Measurements from ENCODE around the gene SMYD1. TPM values are rescaled to one million over a fixed set of nuclear protein-coding genes. Genes with fewer than 3 reads are reported as not detected.
A peak's percentile ranks its signal among the peaks of the same experiment; 100 is the strongest.

Gene SMYD1
- total RNA-seq, 2 experiments from 2014 or later = not detected

GRCh38 chr2:88053934-88054781 is 13.5 kb upstream of the SMYD1 start:
- peaks cover 58% of the 10 kb centered on the region for H3K36me3 Mint-ChIP-seq (ENCODE audit: low read depth)
- ChIA-PET CTCF (interaction anchor here (0.7 to 1.7 kb wide), 5 partner anchors 17 to 133 kb away, joined by 3 to 6 read pairs (median 5); partner anchors contain the start of gene RNU2-63P), POLR2A (interaction anchor here (1.0 to 1.9 kb wide), 3 partner anchors 8 to 38 kb away, joined by 3 to 17 read pairs (median 3); partner anchors contain the start of gene RNU2-63P)
- peak overlapping the region; percentile 98 for H3K27ac Mint-ChIP-seq
- H3K4me3 Mint-ChIP-seq = peak overlapping the region; percentile 95
- DNase-seq (no peak), ATAC-seq (no peak)
- H3K4me1 Mint-ChIP-seq (ENCODE audit: low read depth) = peaks cover 75% of the 10 kb centered on the region
- intact Hi-C loops (cut with micrococcal nuclease) = no loop called here
- no peaks in the 10 kb centered on the region for H3K27me3 Mint-ChIP-seq
- H3K9me3 Mint-ChIP-seq = no peaks in the 10 kb centered on the region
- TF ChIP-seq CTCF (IDR thresholded peaks at IDR 0.05) = no peak

- Mint-ChIP-seq H3K4me1 (ENCODE audit: low read depth) (peaks cover 70% of the 10 kb centered on the region), H3K4me3 (peak overlapping the region; percentile 95), H3K27ac (peak overlapping the region; percentile 98), H3K9me3 (no peaks in the 10 kb centered on the region), H3K36me3 (ENCODE audit: low read depth) (peaks cover 51% of the 10 kb centered on the region), H3K27me3 (no peaks in the 10 kb centered on the region)
- POLR2A ChIA-PET = interaction anchor here (1.0 to 1.9 kb wide), 2 partner anchors 9 to 38 kb away, joined by 3 to 17 read pairs; partner anchors contain the start of gene RNU2-63P
- ATAC-seq (no peak), DNase-seq (no peak)
- TF ChIP-seq CTCF (IDR thresholded peaks at IDR 0.05) = no peak
- intact Hi-C loops (cut with micrococcal nuclease) = loop anchor here (5.0 kb wide), 1 partner anchor 38 kb away; the partner anchor contains the start of gene RNU2-63P
- CTCF ChIA-PET = interaction anchor here (0.8 to 1.7 kb wide), 4 partner anchors 18 to 133 kb away, joined by 4 to 6 read pairs (median 5); partner anchors contain the start of gene RNU2-63P
These were observed 12.7 kb upstream of the SMYD1 start for GRCh38 chr2:88054782-88055370.

GRCh38 chr2:88055371-88056128 is 12.1 kb upstream of the SMYD1 start, which contains the start of gene KRCC1:
KRCC1 (minus strand) TSS chr2:88055783; CDS start chr2:88028563, 27,220 bp downstream.
- peak within 1 kb of the TSS; percentile 95 for H3K4me3 Mint-ChIP-seq
- TF ChIP-seq CTCF (IDR thresholded peaks at IDR 0.05) = no peak
- ChIA-PET CTCF (interaction anchor here (0.8 to 1.7 kb wide), 5 partner anchors 17 to 132 kb away, joined by 3 to 6 read pairs (median 5); partner anchors contain the start of gene RNU2-63P), POLR2A (interaction anchor here (1.0 to 1.9 kb wide), 2 partner anchors 9 to 39 kb away, joined by 3 to 17 read pairs; partner anchors contain the start of gene RNU2-63P)
- H3K27ac Mint-ChIP-seq = peak within 1 kb of the TSS; percentile 98
- H3K9me3 Mint-ChIP-seq = no peaks in the 10 kb centered on the region
- DNase-seq = peak; percentile 94
- intact Hi-C loops (cut with micrococcal nuclease) = loop anchor here (5.0 kb wide), 1 partner anchor 38 kb away; the partner anchor contains the start of gene RNU2-63P
- no peaks in the 10 kb centered on the region for H3K27me3 Mint-ChIP-seq
- H3K4me1 Mint-ChIP-seq (ENCODE audit: low read depth) = peaks cover 66% of the 10 kb centered on the region
- peaks cover 47% of the 10 kb centered on the region for H3K36me3 Mint-ChIP-seq (ENCODE audit: low read depth)
- ATAC-seq = peak; percentile 90

GRCh38 chr2:88057437-88057844 is 10.2 kb upstream of the SMYD1 start:
- ChIA-PET POLR2A (interaction anchor here (1.3 kb wide), 1 partner anchor 10 kb away, joined by 5 read pairs; no protein-coding TSS in a partner anchor), CTCF (no interaction called here)
- no peaks in the 10 kb centered on the region for H3K27me3 Mint-ChIP-seq
- H3K36me3 Mint-ChIP-seq (ENCODE audit: low read depth) = peaks cover 31% of the 10 kb centered on the region
- H3K9me3 Mint-ChIP-seq = no peaks in the 10 kb centered on the region
- peaks cover 57% of the 10 kb centered on the region for H3K4me1 Mint-ChIP-seq (ENCODE audit: low read depth)
- intact Hi-C loops (cut with micrococcal nuclease) = loop anchor here (5.0 kb wide), 1 partner anchor 40 kb away; the partner anchor contains the start of gene RNU2-63P
- H3K27ac Mint-ChIP-seq = peak overlapping the region; percentile 11
- DNase-seq = no peak
- TF ChIP-seq CTCF (IDR thresholded peaks at IDR 0.05) = no peak
- peak overlapping the region; percentile 6 for H3K4me3 Mint-ChIP-seq
- no peak for ATAC-seq

Data from activated CD8-positive, alpha-beta T cell treated with anti-CD3 and anti-CD28 coated beads for 36 hours (primary cell).